ENCODE data around the gene GNA15.

DNA sequence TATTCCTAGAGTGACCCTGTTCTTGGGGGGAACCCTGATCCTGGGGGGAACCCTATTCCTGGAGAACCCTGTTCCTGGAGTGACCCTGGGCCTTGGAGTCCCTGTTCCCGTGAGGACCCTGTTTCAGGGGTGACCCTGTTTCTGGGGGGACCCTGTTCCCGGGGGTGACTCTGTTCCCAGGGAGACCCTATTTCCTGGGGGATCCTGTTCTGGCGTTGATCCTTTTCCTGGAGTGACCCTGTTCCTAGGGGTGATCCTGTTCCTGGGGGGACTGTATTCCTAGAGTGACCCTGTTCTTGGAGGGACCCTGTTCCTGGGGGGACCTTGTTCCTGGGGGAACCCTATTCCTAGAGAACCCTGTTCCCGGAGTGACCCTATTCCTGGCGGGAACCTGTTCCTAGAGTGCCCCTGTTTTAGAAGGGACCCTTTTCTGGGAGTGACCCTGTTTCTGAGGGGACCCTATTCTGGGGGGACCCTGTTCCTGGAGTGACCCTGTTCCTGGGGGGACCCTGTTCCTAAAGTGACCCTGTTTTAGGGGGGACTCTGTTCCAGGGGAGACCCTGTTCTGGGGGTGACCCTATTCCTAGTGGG is 15.0 kb downstream of the GNA15 start:
- TF ChIP-seq EP300 (IDR thresholded peaks at IDR 0.05): no peak
- TF ChIP-seq, protein P1, sequence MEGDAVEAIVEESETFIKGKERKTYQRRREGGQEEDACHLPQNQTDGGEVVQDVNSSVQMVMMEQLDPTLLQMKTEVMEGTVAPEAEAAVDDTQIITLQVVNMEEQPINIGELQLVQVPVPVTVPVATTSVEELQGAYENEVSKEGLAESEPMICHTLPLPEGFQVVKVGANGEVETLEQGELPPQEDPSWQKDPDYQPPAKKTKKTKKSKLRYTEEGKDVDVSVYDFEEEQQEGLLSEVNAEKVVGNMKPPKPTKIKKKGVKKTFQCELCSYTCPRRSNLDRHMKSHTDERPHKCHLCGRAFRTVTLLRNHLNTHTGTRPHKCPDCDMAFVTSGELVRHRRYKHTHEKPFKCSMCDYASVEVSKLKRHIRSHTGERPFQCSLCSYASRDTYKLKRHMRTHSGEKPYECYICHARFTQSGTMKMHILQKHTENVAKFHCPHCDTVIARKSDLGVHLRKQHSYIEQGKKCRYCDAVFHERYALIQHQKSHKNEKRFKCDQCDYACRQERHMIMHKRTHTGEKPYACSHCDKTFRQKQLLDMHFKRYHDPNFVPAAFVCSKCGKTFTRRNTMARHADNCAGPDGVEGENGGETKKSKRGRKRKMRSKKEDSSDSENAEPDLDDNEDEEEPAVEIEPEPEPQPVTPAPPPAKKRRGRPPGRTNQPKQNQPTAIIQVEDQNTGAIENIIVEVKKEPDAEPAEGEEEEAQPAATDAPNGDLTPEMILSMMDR (IDR thresholded peaks at IDR 0.05): no peak
